Prostate gland (tissue), 2 donors: ENCODE measurements around the gene ZNF681.

ENCODE experiments used
- CTCF ChIP-seq, 4 experiments: fragments of 200-600 bp in 2 of 4; fragments of 450-650 bp in 2 of 4; sonication (generic) in 2 of 4; IDR thresholded peaks; 1 replicate in 3 of 4; 2 replicates in 1 of 4; pipeline ENCODE4 v1.5.1; 2016 to 2019; ENCODE audit warnings: antibody characterized with exemption in 4 of 4, mild to moderate bottlenecking in 2 of 4, moderate library complexity in 2 of 4
- POLR2AphosphoS5 ChIP-seq: sonication (generic); formaldehyde crosslinking; IDR thresholded peaks from one replicate; pipeline ENCODE4 v1.6.1; 2017; ENCODE audit warnings: antibody characterized with exemption

- TF ChIP-seq POLR2AphosphoS5 (no peak), CTCF (IDR thresholded peaks at IDR 0.05) (no peak)
These were observed 6.1 kb upstream of the ZNF681 start for GRCh38 chr19:23764781-23765180.
